NCI-H748 (cell line): ENCODE results near the gene IVL.
A peak's percentile ranks its signal among the peaks of the same experiment; 100 is the strongest.

ENCODE experiments used
- DNase-seq: peaks from one replicate; lab custom pipeline; 2025; ENCODE audit not compliant: unreplicated experiment; lab: John Stamatoyannopoulos, UW

Gene IVL, protein sequence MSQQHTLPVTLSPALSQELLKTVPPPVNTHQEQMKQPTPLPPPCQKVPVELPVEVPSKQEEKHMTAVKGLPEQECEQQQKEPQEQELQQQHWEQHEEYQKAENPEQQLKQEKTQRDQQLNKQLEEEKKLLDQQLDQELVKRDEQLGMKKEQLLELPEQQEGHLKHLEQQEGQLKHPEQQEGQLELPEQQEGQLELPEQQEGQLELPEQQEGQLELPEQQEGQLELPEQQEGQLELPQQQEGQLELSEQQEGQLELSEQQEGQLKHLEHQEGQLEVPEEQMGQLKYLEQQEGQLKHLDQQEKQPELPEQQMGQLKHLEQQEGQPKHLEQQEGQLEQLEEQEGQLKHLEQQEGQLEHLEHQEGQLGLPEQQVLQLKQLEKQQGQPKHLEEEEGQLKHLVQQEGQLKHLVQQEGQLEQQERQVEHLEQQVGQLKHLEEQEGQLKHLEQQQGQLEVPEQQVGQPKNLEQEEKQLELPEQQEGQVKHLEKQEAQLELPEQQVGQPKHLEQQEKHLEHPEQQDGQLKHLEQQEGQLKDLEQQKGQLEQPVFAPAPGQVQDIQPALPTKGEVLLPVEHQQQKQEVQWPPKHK

DNA sequence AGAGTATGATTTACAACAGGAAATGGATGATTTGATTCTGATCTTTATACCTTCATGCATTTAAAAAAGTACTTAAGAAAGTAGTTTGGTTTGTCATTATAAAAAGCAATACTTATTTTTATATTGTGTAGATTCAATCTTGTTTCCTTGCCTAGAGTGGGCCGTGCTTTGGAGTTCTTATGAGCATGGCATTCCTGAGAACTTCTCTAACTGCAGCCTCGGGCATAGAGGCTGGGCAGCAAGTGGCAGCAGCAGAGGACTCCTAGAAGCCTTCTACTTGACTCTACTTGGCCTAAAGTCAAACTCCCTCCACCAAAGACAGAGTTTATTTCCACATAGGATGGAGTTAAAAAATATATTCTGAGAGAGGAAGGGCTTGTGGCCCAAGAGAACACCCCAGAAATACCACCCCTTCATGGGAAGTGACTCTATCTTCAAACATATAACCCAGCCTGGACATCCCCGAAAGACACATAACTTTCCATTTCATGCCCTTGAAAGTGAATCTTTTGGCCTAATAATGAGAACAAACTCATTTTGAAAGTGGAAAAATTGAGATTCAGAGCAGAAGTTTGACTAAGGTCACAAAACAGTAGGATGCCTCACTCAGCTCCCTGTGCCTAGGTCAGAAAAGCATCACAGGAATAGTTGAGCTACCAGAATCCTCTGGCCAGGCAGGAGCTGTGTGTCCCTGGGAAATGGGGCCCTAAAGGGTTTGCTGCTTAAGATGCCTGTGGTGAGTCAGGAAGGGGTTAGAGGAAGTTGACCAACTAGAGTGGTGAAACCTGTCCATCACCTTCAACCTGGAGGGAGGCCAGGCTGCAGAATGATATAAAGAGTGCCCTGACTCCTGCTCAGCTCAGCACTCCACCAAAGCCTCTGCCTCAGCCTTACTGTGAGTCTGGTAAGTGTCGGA lies at the start of gene IVL:
Gene IVL, plus strand, starts transcription at position 861 of the 916 bp plus-strand sequence. CDS start 1,252 bp downstream, outside the sequence.
- DNase-seq, result no peak

DNA sequence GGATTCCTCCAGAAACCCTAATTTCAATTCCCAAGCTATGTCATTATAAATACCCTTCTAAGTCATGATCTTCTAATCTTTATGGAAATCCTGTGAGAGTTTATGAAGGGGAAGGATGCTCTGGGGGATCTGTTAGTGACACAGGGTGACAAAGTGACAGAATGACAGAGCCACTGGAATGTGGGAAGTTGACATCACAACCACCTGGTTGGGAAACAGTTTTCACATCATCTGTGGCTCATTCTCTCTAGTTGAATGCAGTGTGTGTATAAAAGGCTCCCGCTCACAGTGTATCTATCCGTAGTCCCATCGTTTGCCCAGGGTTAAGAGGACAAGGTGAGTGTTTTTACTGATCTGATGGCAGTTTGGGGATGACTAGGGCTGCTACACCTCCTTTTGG lies 48.6 kb upstream of the IVL start, which contains the start of gene LCE7A:
Gene LCE7A, plus strand, starts transcription at position 301 of the 400 bp plus-strand sequence. CDS start 702 bp downstream, outside the sequence.
- no peak for DNase-seq

DNA sequence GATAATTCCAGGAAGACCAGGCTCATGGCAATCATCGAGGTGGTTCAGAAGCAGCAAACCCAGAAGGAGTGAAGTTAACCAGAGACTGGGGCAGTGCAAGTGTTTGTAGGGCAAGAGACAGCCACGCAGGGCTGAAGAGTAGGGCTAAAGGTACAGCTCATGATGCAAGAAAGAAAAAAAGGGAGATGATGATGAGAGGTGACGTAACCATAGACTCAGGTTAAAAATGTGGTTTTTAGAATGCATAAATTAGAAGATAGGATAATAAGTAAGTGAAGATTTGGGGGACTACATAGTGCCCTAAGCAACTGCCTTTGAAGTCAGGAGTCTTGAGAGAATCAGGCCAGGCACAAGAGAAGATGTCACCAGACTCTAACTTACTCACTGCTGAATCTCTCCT lies 48.2 kb upstream of the IVL start:
- no peak for DNase-seq

DNA sequence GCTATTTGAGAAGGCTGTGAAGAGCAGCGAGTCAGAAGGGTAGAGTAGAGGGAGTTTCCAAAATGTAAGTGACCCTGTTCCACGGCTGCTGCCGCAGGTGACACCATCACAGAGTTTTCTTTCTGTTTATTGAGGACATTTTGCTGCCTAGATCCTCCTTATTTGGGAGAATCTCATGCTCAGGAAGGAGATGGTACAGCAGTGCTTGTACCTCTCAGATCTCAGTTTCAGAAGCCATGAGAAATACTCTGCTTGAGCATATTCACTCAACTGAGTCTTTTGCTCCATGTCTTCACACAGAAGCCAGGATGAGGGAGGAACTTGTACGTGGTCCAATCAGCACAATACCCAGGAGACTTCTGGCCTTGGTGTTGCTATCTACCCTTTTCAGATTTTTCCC lies 47.0 kb upstream of the IVL start:
- no peak for DNase-seq

DNA sequence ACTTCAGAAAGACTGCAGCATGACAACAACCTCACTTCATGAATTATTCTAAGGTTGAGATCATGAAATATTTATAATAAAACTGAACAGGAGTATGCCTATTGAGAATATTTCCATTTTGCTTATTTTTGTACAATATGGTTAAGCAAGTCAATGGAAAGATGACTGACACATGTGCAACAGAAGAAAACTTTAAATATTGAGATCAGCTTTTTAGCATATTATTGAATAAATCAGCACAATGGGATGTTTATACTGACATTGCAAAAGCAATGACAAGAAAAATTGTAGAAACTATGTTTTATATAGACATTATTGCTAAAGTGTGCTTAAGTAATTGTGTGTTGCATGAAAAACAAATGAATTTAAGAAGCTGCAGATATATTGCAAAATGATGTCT lies 43.9 kb upstream of the IVL start:
- no peak for DNase-seq

DNA sequence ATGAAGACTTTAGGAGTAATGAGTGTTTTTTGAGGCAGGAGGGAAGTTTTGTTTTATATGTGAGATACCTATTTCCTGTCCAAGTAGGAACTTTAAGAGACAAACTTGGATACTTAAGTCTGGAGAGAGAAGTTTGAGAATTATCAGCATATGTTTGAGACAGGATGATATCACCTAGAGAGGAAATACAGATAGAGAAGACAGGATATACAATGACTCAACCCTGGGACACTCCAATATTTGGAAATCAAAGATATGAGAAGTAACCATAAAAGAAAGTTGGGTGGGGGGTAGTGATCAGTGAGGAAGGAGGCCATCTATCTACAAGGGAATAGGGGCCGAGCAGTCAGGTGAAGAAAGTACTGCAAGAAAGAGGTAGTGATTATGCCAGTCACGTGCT lies 42.0 kb upstream of the IVL start:
- no peak for DNase-seq

DNA sequence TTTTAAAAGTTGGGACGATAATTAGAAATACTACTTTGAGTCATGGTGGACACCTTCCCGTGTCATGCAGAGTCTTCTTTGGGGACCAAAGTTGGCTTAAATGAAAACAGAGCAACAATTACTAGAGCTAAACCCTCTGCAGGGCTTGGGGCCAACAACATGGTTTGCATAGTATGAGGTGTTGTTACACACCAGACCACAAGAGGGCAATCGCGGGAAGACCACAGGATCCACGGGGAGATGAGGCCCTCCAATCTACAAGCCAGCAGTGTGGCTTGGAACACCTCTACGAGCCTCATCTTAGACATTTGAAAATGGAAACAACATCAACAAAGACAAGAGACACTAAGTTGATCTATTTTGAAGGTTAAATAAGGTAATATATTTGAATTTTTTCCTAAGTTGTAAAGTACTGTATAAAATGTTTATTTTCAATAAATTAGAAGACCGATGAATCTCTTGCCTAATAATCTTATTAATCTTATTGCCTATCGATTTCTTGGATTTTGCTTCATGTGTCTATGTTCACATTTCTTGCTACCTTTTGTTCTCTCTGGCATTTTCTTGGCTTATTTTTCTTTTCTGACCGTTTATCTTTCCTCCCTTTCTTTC lies 38.4 kb upstream of the IVL start:
- DNase-seq, result peak; percentile 57

DNA sequence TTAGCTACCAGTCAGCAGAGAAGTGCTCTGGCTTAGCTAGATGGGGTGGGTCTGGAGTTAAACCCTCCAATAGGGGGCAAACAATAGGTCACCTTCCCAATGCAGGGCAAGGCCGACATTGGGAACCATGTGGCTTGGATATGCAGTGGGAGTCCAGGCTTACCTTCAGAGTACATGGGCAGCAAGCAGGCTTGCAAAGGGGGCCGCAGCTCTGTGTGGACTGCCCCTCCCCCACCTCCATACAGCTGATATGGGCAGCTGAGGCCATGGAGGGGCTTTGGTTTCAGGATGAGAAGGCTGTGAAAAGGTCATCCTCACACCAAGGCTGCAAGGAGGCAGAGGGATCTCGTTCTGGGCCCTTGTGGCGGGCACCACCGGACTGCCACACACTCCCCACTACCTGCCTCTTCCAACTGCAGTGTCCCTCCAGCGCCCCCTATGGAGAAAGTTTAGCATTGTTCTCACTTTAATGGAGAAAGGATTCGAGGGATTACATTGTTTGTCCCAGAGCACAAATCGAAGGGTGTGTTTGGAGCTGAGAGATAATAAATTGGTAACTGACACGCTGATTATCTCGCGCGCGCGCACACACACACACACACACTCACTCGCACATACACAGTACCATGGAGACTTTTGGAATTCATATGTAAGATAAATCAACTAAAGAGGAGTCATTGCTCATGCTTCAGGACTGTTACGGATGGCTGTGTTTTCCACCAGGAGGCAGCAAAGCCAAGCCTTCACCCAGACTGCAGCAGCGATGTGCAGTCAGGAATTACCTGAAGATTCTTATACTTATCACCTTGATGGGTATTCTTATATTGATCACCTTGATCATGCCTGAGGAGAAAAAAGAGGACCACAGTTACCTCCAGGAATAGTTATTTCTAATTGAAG lies 37.3 kb upstream of the IVL start:
- DNase-seq, result peak; percentile 19

DNA sequence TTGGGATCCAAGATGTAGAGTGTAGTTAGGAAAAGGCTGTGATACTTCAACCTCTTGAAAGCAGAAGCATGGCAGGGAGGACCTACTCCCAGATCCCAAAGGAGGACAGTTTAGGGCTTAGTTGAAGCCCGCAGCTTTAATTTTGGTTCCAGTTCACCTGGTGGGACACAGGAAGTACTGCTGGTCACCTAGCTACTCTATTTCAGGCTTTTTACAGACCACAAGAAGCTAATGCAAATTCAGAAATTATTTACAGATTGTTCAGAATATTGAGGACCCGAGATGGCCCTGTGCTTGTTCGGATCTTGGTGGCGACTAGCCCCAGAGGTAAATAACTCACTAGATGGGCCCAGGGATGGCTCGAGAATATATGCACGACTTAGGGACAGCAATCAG lies 36.6 kb upstream of the IVL start:
- no peak for DNase-seq

DNA sequence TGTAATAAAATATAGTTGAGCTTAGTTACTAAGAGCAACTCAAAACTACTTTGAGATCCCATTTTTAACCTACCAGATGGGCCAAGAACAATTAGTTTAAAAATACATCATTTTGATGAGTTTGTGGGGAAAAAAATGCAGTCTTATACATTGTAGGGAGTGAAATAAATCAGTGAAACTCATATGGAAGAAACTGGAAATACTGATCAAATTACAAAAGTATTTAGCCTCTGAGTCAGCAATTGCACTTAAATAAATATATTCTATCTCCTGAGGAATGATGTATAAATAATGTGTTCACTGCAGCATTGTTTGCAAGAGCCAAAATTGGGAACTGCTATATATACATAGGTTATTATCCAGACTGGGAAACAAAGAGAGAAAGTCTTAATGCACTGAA lies 34.9 kb upstream of the IVL start:
- no peak for DNase-seq

DNA sequence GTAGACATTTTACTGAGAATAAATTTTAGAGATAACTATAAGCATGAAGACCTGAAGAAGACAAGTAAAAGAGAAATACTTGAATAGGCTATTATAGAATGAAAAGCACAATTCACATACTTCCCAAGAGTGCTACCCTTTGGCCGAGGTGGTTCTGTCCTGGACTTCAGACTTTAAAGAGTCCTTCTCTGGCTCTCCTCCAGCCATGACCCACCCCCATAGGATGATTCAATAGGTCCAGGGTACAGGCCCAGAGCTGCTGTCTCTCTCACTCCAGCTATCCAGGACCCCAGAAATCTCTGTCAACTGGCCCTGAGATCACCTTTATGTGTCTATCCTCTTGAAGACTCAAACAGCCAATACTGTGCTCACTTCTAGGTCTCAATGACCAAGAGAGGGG lies 31.5 kb upstream of the IVL start:
- no peak for DNase-seq

DNA sequence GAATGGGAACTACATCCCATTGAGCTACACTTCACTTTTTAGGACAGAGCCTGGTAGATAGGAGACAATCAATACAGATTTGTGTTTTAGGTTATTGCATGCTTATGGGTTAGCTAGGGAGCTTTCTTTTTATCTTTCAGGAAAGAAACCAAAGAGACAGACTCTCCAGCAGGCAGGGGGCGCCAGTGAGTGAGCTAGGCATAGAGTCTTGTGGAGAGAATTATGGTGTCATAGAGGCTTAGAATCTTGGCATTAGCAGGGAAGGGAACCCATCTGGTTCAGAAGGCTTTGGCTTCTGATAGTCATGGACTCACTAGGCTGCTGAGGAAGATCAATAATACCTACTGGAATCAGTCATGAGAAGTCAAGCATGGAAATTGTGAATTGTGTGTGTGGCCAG lies 30.3 kb upstream of the IVL start, which contains the start of gene SMCP:
Gene SMCP, plus strand, starts transcription at position 281 of the 400 bp plus-strand sequence. CDS start 6,101 bp downstream, outside the sequence.
- DNase-seq, result peak; percentile 2

DNA sequence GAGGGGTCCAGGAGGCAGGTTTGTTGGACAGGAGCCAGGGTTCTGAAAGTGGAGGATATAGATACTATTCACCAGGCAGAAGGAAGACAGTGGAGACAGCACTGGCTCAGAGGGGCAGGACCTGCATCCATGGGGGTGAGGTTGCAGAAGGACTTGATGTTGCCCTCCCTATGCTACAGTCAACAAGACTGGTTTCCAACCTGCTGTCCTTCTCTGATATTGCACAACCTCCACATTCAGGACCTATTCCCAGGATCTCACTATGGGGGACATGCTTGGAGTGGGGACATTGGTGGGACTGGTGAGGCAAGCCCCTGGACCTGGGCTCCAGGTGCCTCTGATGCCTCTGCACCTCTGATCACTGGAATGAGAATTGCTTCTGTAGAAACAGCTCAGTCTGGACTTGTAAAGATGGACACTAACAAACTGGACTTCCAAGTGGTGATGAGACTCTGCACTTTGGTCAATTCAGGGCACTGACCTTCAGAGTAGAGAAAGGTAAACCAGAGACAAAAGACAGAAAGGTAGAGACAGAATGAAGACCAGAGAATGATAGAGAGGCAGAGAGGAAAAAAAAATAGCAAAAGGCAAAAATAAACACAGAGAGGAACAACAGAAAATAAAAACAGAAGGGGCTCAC lies 28.7 kb upstream of the IVL start:
- DNase-seq, result no peak

DNA sequence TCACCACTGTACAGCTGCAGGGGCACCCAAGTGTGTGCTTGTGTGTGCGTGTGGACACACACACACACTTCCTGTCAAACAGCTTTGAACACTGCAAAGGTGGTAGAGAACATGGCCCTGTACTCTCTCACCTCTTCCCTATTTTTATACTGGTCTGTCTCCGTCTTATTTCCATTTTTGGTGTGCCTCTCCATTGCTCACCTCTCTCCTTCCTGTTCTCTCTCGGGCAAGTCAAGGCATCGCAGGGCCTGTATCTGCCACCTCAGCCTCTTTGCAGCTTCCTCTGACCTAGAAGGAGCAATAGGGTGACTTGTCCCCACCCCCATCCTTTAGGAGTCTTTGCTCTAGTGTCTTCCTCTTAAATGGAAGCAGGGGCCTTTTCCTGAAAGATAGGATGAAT lies 28.0 kb upstream of the IVL start:
- DNase-seq, result no peak

DNA sequence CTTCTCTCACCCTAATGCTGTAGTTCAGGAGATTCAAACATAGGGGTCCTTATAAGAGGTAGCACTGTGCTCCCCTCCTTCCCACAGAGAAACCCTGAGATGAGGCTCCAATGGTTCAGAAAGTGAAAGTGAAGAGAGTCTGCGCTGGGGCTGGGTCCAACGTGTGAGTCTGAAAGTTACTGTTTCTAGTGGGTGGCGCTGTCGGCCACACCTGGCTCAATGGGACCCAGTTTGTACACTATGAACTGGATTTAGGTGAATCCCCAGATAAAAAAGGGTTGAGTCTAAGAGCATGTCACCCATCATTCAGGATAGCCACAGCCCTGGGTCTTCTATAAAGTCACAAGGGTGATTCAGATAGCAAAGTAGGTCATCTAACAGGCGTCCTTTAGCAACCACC lies 27.4 kb upstream of the IVL start:
- DNase-seq, result no peak

DNA sequence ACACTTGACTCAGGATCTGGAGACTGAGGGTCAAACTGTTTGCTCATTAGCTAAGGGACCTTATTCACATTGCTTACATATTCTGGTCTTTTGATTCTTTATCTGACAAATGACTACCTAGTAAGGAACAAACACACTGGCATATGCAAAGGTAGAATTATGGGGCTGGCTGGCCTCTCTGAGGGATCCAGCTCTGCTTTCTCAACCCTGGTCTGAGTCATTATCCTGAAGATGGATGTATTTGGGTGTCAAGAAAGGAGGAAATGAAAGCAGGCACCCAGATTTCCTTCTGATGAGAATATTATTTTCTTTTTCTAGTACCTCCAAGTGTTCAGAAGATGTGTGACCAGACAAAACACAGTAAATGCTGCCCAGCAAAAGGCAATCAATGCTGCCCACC lies 24.3 kb upstream of the IVL start:
- no peak for DNase-seq

DNA sequence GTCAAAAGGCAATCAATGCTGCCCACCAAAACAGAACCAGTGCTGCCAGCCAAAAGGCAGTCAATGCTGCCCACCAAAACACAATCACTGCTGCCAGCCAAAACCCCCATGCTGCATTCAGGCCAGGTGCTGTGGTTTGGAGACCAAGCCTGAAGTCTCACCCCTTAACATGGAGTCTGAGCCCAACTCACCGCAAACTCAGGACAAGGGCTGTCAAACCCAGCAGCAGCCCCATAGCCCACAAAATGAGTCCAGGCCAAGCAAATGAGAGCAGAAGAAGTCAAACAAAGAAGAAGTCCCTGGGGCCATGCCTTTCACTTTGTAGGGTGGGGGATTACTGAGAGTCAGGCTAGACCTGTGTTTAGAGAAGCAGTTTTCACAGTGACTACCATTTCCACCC lies 23.8 kb upstream of the IVL start:
- no peak for DNase-seq

DNA sequence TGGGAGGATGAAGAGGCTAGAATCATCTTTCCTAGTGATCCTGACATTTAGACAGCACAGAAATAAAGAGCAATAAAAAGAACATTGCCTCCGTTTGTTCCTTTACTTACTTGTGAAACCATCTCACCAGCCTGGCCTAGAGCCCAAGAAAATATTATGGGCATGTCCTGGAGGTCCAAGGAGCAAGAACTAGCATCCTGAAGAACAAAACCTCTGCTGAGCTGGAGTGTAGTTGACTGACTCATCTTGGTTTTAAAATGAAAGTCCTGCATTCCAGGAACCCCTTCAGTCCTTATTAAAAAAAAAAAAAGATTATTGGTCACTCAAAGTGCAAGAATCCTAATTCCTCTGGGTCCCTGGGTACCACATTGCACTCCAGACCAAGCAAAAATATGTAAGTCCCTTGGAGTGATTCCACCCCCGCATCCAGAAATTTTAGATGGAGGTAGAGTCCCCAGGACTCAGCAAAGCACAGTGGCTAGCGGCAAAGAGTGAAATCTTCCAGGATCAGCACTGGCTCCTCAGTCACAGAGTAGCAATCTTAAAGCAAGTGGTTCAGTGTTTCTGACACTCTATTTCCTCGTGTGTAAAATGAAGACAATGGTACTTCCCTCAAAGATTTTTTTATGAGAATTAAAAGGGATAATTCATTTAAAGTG lies 23.3 kb upstream of the IVL start:
- no peak for DNase-seq

DNA sequence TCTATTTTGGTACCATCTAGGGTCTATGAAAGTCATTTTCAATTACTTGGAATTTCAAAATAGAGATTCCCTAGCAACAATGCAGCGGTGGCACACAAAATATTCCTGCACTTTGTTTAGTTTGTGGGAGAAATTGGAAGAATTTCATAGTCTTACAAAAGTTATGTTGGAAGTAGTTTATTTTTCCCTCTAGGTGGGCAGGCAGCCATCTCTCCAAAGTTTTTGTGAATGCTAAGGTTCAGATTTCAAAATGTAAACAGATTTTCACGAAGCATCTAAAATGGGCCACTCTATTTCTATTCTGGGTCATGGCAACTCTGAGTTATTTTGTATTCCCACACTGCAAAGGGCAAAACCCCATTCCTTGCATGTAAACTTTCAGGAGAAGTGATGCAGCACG lies 22.3 kb upstream of the IVL start:
- no peak for DNase-seq
